Right atrium auricular region (tissue), 2 donors: ENCODE results near the gene COA8. TPM values are rescaled to one million over a fixed set of nuclear protein-coding genes. Genes with fewer than 3 reads are reported as not detected.

Source experiments
- DNase-seq: peaks from one replicate; pipeline ENCODE4 v3.0.0-alpha.2; 2019; ENCODE audit warnings: low spot score
- H3K27ac ChIP-seq, 2 donors: fragments of 200-600 bp; sonication (generic); 1 replicate in 1 of 2; 2 replicates in 1 of 2; pipeline ENCODE4 v1.5.1; 2016 to 2019
- H3K27me3 ChIP-seq, 2 donors: fragments of 200-600 bp; sonication (generic); one replicate each; pipeline versions ENCODE4 v1.5.1 to v1.6.0; 2017 to 2019
- H3K36me3 ChIP-seq: fragments of 200-600 bp; sonication (generic); one replicate; pipeline ENCODE4 v1.5.1; 2016
- H3K4me1 ChIP-seq, 2 donors: fragments of 200-600 bp; sonication (generic); one replicate each; pipeline versions ENCODE4 v1.5.1 to v1.6.0; 2017 to 2019
- H3K4me3 ChIP-seq, 2 donors: fragments of 200-600 bp; sonication (generic); 1 replicate in 1 of 2; 2 replicates in 1 of 2; pipeline ENCODE4 v1.5.1; 2017 to 2019; ENCODE audit warnings: mild to moderate bottlenecking in 1 of 2, moderate library complexity in 1 of 2
- H3K9me3 ChIP-seq, 2 donors: fragments of 200-600 bp; sonication (generic); one replicate each; pipeline ENCODE4 v1.5.1; 2019
- total RNA-seq, 2 donors: library from RNA; depleted of rRNA; stranded (reverse); fragments of >200 nt; gene quantifications; one replicate each; pipeline ENCODE4 v1.1.0, GENCODE V29; 2016
- TF ChIP-seq, protein P1 (sequence below), 2 donors: fragments of 200-600 bp; sonication (generic); IDR thresholded peaks; one replicate each; pipeline ENCODE4 v1.5.1; 2019; ENCODE audit warnings: antibody characterized with exemption in 2 of 2

The COA8 gene
- total RNA-seq, 2 donors from 2014 or later, result 21.3 to 53.2 TPM

- Histone ChIP-seq H3K27ac (peak overlapping the region; percentile 45 to 84), H3K4me3 (no peak overlapping the region), H3K27me3 (no peaks in the 10 kb centered on the region), H3K36me3 (peaks cover 4% of the 10 kb centered on the region), H3K4me1 (peaks cover 0 to 81% of the 10 kb centered on the region in 2 donors), H3K9me3 (no peaks in the 10 kb centered on the region)
- DNase-seq, result no peak
- TF ChIP-seq, protein P1, sequence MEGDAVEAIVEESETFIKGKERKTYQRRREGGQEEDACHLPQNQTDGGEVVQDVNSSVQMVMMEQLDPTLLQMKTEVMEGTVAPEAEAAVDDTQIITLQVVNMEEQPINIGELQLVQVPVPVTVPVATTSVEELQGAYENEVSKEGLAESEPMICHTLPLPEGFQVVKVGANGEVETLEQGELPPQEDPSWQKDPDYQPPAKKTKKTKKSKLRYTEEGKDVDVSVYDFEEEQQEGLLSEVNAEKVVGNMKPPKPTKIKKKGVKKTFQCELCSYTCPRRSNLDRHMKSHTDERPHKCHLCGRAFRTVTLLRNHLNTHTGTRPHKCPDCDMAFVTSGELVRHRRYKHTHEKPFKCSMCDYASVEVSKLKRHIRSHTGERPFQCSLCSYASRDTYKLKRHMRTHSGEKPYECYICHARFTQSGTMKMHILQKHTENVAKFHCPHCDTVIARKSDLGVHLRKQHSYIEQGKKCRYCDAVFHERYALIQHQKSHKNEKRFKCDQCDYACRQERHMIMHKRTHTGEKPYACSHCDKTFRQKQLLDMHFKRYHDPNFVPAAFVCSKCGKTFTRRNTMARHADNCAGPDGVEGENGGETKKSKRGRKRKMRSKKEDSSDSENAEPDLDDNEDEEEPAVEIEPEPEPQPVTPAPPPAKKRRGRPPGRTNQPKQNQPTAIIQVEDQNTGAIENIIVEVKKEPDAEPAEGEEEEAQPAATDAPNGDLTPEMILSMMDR (IDR thresholded peaks at IDR 0.05), result peak; percentile 90 to 95
Observed at GRCh38 chr14:103518422-103519042, 44.2 kb upstream of the COA8 start.

DNA sequence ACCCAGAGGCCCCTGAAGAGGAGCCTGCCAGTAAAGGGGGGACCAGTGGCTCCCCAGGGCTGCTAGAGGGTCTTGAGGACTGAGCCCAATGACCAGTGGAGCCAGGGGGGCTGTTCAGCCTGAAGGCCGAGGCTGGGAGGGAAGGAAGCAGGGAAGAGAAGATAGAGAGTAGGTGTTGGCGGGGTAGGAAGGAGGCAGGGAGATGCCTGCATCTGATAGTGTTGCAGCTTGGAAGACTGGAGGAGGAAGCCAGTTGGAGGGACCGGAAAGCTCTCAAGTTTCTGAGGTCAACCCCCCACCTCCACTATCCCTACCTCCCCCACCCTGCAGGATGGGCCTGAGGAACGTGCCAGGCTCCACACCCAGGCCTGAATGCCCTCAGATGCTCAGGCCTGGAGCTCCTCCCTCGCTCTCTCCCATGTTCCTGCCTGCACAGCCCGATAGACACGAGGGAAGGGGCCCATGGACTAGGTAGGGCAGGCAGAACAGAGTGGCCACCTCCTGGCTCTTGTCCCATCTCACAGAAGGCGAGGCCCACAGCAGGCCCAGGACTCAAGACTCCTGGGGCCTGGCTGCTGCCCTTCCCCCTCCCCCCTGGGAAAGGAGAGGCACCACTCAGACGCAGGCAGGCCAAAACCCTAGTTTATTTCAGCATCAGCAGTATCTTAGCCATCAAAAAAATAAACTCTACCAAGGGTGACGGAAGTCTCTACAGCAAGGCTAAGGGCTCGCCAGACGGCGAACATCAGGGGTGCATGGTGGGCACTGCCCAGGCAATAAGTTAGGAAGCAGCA is 43.5 kb upstream of the COA8 start:
- H3K4me3 ChIP-seq, result no peak overlapping the region

GRCh38 chr14:103519837-103520212 is 42.9 kb upstream of the COA8 start:
- TF ChIP-seq, protein P1 (IDR thresholded peaks at IDR 0.05), result no peak
- no peak for DNase-seq
- H3K4me3 ChIP-seq, result no peak overlapping the region
- H3K9me3 ChIP-seq, result no peaks in the 10 kb centered on the region
- H3K27ac ChIP-seq, result peak overlapping the region; percentile 84 to 90
- peaks cover 0 to 81% of the 10 kb centered on the region in 2 donors for H3K4me1 ChIP-seq
- no peaks in the 10 kb centered on the region for H3K27me3 ChIP-seq
- H3K36me3 ChIP-seq, result peaks cover 4% of the 10 kb centered on the region

More for the DNA sequence above, 43.5 kb upstream of the COA8 start:
- Histone ChIP-seq H3K27me3 (no peaks in the 10 kb centered on the region), H3K36me3 (peaks cover 4% of the 10 kb centered on the region), H3K9me3 (no peaks in the 10 kb centered on the region), H3K27ac (peak overlapping the region in 1 of 2 donors; percentile 84), H3K4me1 (peaks cover 0 to 76% of the 10 kb centered on the region in 2 donors)
- TF ChIP-seq, protein P1 (IDR thresholded peaks at IDR 0.05), result no peak
- no peak for DNase-seq

- peak overlapping the region; percentile 84 to 90 for H3K27ac ChIP-seq
- TF ChIP-seq, protein P1 (IDR thresholded peaks at IDR 0.05), result no peak
- peaks cover 4% of the 10 kb centered on the region for H3K36me3 ChIP-seq
- H3K4me3 ChIP-seq, result peak overlapping the region in 1 of 2 donors; percentile 63
- H3K27me3 ChIP-seq, result no peaks in the 10 kb centered on the region
- no peaks in the 10 kb centered on the region for H3K9me3 ChIP-seq
- H3K4me1 ChIP-seq, result peaks cover 0 to 81% of the 10 kb centered on the region in 2 donors
- DNase-seq, result no peak
Observed at GRCh38 chr14:103520269-103520656, 42.5 kb upstream of the COA8 start.

GRCh38 chr14:103520657-103521437 is 41.9 kb upstream of the COA8 start:
- Histone ChIP-seq H3K27me3 (no peaks in the 10 kb centered on the region), H3K27ac (peak overlapping the region; percentile 84 to 90), H3K9me3 (no peaks in the 10 kb centered on the region), H3K4me1 (peaks cover 0 to 79% of the 10 kb centered on the region in 2 donors), H3K36me3 (peaks cover 4% of the 10 kb centered on the region), H3K4me3 (peak overlapping the region; percentile 61 to 63)
- TF ChIP-seq, protein P1 (IDR thresholded peaks at IDR 0.05), result peak; percentile 19 to 76
- DNase-seq, result peak; percentile 84
